Fibroblast of mammary gland (primary cell): ENCODE measurements around the gene SHISA9.

ENCODE experiments used
- DNase-seq: peaks from one replicate; pipeline ENCODE4 v3.0.0-alpha.2; 2010; ENCODE audit warnings: low read depth
- H3K4me3 ChIP-seq: 2 replicates; pipeline ENCODE4 v1.5.1; 2011; ENCODE audit warnings: low read depth, mild to moderate bottlenecking, low read length, moderate library complexity; ENCODE audit not compliant: control insufficient read depth
- TF ChIP-seq, protein P1 (sequence below): conservative IDR thresholded peaks from 2 replicates; pipeline ENCODE4 v1.5.1; 2011; ENCODE audit warnings: low read depth, low read length, inconsistent platforms; ENCODE audit not compliant: control insufficient read depth, insufficient read depth

SHISA9 gene

DNA sequence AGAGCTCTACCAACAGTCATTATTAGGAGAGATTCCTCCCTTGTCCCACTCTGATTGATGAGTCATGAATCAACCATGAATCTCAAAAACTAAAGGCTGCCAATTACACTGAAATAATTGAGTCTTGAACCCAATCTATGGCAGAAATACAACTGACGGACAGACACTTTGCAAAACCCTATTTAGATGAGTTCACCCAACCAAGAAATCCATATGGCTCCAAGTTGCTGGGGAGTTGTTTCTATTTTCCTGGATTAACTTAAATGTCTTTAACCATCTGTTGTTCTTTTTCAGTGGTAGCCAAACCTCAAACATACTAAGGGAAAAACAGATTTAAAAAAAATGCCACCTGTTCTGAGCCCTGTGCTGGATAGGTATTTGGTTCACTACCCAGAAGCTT lies 151.0 kb downstream of the SHISA9 start:
- DNase-seq: no peak
- TF ChIP-seq, protein P1, sequence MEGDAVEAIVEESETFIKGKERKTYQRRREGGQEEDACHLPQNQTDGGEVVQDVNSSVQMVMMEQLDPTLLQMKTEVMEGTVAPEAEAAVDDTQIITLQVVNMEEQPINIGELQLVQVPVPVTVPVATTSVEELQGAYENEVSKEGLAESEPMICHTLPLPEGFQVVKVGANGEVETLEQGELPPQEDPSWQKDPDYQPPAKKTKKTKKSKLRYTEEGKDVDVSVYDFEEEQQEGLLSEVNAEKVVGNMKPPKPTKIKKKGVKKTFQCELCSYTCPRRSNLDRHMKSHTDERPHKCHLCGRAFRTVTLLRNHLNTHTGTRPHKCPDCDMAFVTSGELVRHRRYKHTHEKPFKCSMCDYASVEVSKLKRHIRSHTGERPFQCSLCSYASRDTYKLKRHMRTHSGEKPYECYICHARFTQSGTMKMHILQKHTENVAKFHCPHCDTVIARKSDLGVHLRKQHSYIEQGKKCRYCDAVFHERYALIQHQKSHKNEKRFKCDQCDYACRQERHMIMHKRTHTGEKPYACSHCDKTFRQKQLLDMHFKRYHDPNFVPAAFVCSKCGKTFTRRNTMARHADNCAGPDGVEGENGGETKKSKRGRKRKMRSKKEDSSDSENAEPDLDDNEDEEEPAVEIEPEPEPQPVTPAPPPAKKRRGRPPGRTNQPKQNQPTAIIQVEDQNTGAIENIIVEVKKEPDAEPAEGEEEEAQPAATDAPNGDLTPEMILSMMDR: no peak
- no peak overlapping the region for H3K4me3 ChIP-seq

DNA sequence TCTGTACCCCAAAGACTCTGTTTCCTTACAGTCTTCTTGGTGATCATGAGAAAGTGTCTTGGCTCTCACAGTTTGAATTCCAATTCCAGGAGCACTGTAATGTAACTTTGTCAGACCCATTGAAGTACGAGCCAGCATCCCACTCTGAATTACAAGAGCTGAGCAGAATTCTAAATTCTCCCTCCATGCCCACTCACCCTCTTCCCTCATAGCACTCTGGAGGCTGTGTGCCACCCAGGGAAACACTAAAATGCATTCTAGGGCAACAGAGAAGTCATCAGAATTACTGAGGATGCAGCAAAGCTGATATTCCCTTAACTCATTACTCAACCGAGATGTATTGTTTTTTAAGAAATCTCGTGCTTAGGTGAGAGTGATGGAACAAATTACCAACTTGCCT lies 154.1 kb downstream of the SHISA9 start:
- TF ChIP-seq, protein P1: no peak
- no peak for DNase-seq
- H3K4me3 ChIP-seq: no peak overlapping the region

DNA sequence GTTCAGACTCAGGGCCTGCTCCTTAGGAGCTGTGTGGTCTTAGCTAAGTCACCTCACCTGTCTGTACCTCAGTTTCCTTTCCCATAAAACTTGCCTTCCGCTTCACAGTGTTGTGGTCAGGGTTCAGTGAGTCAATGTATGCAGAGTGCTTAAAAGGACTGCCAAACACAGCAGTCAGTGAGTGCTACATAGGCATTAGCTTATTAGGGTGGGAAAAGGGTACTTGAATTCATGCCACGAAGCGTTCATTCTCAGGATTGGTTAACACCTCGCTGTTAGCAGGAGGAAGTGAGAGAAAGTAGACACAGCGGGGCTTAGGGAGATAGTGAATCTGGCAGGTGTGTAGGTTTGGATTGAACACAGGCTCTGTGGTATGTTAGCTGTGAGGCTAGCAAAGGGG lies 155.2 kb downstream of the SHISA9 start:
- DNase-seq: no peak
- no peak overlapping the region for H3K4me3 ChIP-seq
- TF ChIP-seq, protein P1: no peak

DNA sequence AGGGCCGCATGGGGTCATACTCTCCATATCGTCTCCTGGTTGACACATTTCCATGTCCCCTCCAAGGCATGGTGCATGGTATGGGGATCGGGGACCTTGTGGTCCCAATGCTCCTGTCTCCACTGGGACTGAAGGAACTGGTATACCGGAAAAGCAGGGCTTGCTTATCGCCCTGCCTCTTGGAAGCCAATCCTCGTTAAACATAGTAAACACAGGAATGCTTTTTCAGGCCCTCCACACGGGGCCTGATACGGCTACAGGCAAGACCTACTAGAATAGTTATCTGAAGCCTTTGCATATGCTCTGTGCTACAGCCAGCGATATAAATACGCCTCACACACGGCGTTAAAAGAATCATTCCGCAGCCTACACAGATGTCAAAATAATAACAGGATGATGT lies 159.5 kb downstream of the SHISA9 start:
- H3K4me3 ChIP-seq: no peak overlapping the region
- DNase-seq: no peak
- TF ChIP-seq, protein P1: no peak

DNA sequence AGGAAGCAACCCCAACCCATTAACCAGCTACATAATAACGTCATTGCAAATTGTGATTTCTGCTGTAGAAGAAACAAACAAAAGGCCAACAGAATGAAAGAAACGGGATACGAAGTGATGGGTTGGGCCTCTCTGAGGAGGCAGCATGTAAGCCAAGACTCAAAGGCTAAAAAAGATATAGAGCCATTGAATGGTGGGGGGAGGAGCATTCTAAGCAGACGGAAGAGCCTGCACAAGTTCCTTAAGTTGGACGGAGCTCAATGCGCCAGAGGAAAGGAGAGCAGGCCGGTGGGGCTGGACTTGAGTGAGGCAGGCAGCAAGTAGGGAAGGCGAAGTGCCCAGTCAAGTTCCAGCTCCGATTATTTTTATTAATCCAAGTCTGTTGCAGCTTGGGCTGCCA lies 160.3 kb downstream of the SHISA9 start:
- no peak for DNase-seq
- TF ChIP-seq, protein P1: no peak
- no peak overlapping the region for H3K4me3 ChIP-seq

DNA sequence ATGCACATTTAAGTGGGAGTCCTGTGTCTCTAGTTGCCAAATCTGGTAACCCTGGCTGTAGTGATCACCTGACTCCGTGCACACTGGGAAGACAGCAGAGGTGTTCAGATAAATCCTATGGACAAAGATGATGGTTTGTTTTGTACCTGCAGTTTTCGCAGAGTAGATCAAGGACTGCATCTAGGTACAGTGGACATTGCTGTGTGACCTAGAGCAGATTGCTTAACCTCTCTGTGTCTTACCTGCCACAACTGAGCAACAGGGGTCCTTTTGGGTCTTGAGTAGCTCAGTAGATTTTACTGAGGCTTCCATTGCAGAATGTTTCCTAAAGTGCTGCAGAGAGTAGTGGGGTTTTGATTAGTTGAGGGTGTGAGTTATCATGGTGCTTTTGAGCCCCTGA lies 160.8 kb downstream of the SHISA9 start:
- TF ChIP-seq, protein P1: no peak
- no peak for DNase-seq
- no peak overlapping the region for H3K4me3 ChIP-seq

DNA sequence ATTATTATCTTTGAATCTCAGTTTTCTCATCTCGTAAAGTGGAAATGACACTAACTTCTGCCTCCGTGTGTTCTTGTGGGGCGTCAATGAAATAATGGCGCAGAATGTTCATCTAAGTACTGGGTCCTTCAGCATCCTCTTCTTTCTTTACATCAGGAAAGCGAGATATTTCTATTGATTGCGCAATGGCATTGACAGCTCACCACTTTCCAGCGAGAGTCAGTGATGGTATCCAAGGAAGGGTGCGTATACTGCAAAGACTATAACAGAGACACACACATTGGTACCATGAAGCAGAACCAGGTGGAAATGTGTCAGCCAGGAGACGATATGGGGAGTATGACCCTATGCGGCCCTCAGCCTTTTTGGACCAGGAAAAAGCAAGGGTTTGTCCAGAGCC lies 162.1 kb downstream of the SHISA9 start:
- no peak overlapping the region for H3K4me3 ChIP-seq
- DNase-seq: no peak
- TF ChIP-seq, protein P1: no peak
